Esophagus squamous epithelium (tissue), 4 donors: ENCODE measurements around the gene AP1G2.

ENCODE experiments used
- CTCF ChIP-seq, 6 experiments: fragments of 450-650 bp in 4 of 6; fragments of 200-600 bp in 2 of 6; sonication (generic) in 2 of 6; IDR thresholded peaks; one replicate each; pipeline ENCODE4 v1.5.1; 2016 to 2019; ENCODE audit warnings: antibody characterized with exemption in 6 of 6, mild to moderate bottlenecking in 4 of 6, moderate library complexity in 4 of 6
- POLR2A ChIP-seq, 4 donors: fragments of 450-650 bp; IDR thresholded peaks; one replicate each; pipeline ENCODE4 v1.6.1; 2017; ENCODE audit warnings: antibody characterized with exemption in 4 of 4, mild to moderate bottlenecking in 4 of 4, moderate library complexity in 3 of 4

GRCh38 chr14:23555882-23556699, 11.5 kb downstream of the AP1G2 start, which contains the start of gene THTPA:
- TF ChIP-seq CTCF (IDR thresholded peaks at IDR 0.05) = peak in 1 of 6 experiments; percentile 33
- TF ChIP-seq POLR2A (IDR thresholded peaks at IDR 0.05) = peak in 1 of 4 donors; percentile 45
